ENCODE data around the gene FGFR1OP2.

- TF ChIP-seq CEBPB (IDR thresholded peaks at IDR 0.05; ENCODE audit: low read depth, low read length) (peak; percentile 74), POLR2A (IDR thresholded peaks at IDR 0.05; ENCODE audit: low read depth, low read length) (no peak), CTCF (conservative IDR thresholded peaks at IDR 0.05; ENCODE audit: low read depth, low read length) (no peak), ELK1 (IDR thresholded peaks at IDR 0.05; ENCODE audit: borderline replicate concordance, low read depth, low read length) (no peak), MAFK (IDR thresholded peaks at IDR 0.05; ENCODE audit: low read depth, low read length) (no peak), RAD21 (IDR thresholded peaks at IDR 0.05; ENCODE audit: low read length) (no peak), SMC3 (IDR thresholded peaks at IDR 0.05; ENCODE audit: low read depth, low read length) (no peak), RFX5 (IDR thresholded peaks at IDR 0.05; ENCODE audit: low read depth, low read length) (no peak), BHLHE40 (IDR thresholded peaks at IDR 0.05; ENCODE audit: low read depth, low read length) (no peak), MXI1 (IDR thresholded peaks at IDR 0.05; ENCODE audit: borderline replicate concordance, low read depth, low read length) (no peak), RCOR1 (IDR thresholded peaks at IDR 0.05; ENCODE audit: insufficient replicate concordance, low read length) (no peak)
Observed at GRCh38 chr12:26963413-26963812, 25.1 kb downstream of the FGFR1OP2 start.

Measured in IMR-90 (cell line).